Measurements from ENCODE around the gene ZNF664. TPM values are rescaled to one million over a fixed set of nuclear protein-coding genes. Genes with fewer than 3 reads are reported as not detected.

ZNF664 gene
- total RNA-seq, 2 experiments from 2014 or later, result 41.3 to 46.6 TPM

DNA sequence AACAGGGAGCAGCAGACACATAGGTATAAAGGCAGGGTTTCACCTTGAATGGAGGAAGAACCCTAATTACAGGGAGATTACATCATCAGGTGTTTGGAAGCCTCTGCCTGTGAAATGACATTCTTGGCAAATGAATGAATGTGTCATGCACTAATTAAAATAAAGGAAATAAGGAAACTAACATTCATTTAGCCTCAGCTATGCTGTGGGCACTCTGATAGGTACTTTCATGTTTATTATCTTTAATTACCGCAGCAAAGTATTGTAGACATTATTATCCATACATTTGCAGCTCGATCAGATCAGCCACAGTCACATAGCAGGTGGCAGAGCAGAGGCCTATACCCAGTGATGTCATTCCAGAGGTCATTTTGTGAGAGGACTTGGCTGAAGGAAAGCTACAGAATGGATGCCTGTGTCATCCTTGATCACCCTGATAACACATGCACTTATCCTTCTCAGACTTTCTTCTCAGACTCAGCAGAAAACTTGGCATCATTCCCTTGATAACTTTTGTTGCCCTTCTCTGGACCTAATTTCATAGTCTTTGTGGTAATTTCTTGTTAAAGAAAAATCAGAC is 18.4 kb downstream of the ZNF664 start:
- ChIA-PET CTCF (interaction anchor here (1.0 to 1.3 kb wide), 2 partner anchors 9 to 10 kb away, joined by 3 to 4 read pairs; no protein-coding TSS in a partner anchor), POLR2A (no interaction called here)
- no peak overlapping the region for H3K27ac Mint-ChIP-seq
- H3K4me1 Mint-ChIP-seq, result peaks cover 22% of the 10 kb centered on the region
- H3K9me3 Mint-ChIP-seq, result no peaks in the 10 kb centered on the region
- DNase-seq, result no peak
- peaks cover 24% of the 10 kb centered on the region for H3K36me3 Mint-ChIP-seq (ENCODE audit: low read depth)
- no peaks in the 10 kb centered on the region for H3K27me3 Mint-ChIP-seq
- H3K4me3 Mint-ChIP-seq, result no peak overlapping the region

DNA sequence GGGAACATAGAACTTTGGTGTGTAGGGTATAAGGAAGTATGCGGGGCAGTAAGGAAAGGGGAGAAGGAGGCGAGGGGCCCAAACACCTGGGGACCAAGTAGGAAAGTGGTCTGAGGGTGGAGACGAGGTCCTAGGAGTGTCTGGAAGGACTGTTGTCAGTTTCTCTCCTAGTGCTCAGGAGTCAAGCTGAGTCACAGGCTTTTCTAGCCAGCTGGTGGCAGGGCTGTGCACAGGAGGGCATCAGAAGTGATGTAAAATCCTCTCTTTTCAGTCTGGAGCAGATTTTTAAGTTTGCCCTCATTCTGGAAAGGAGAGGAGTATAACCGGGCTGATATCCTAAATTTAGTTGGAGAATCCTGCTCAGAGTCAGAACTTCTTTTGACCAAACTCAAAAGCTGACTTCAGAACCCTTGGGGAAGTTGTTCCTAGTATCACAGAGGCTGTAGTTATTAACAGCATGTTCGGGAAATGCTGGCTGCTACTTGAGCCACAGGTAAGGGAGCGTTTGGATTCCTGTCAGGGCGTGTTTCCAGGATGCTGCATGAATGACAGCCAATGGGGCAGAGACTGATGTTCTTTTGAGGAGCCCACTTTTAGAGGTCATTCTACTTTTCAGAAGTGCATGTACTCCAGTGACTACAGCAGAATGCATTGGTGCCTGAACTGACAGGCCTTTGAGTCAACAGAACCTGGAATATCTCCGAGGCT is 19.3 kb downstream of the ZNF664 start:
- peaks cover 28% of the 10 kb centered on the region for H3K4me1 Mint-ChIP-seq
- no peak overlapping the region for H3K27ac Mint-ChIP-seq
- H3K36me3 Mint-ChIP-seq (ENCODE audit: low read depth), result peaks cover 24% of the 10 kb centered on the region

GRCh38 chr12:123995023-123995748 is 22.2 kb downstream of the ZNF664 start:
- Mint-ChIP-seq H3K4me1 (peaks cover 27% of the 10 kb centered on the region), H3K27ac (no peak overlapping the region), H3K27me3 (no peaks in the 10 kb centered on the region), H3K36me3 (ENCODE audit: low read depth) (peaks cover 8% of the 10 kb centered on the region), H3K4me3 (no peak overlapping the region), H3K9me3 (no peaks in the 10 kb centered on the region)
- ChIA-PET CTCF (interaction anchor here (1.9 kb wide), 1 partner anchor 10 kb away, joined by 3 read pairs; no protein-coding TSS in a partner anchor), POLR2A (no interaction called here)
- no peak for DNase-seq

More for the DNA sequence above, 19.3 kb downstream of the ZNF664 start:
- no peak for DNase-seq
- H3K9me3 Mint-ChIP-seq, result no peaks in the 10 kb centered on the region
- no peaks in the 10 kb centered on the region for H3K27me3 Mint-ChIP-seq
- ChIA-PET POLR2A (no interaction called here), CTCF (interaction anchor here (1.0 to 1.3 kb wide), 2 partner anchors 9 to 10 kb away, joined by 3 to 4 read pairs; no protein-coding TSS in a partner anchor)
- no peak overlapping the region for H3K4me3 Mint-ChIP-seq

- DNase-seq, result no peak
- no peak overlapping the region for H3K4me3 Mint-ChIP-seq
- no peaks in the 10 kb centered on the region for H3K9me3 Mint-ChIP-seq
- peaks cover 21% of the 10 kb centered on the region for H3K4me1 Mint-ChIP-seq
- CTCF ChIA-PET, result interaction anchor here (1.5 to 1.9 kb wide), 3 partner anchors 8 to 10 kb away, joined by 3 to 6 read pairs (median 3); no protein-coding TSS in a partner anchor
- H3K27me3 Mint-ChIP-seq, result no peaks in the 10 kb centered on the region
- POLR2A ChIA-PET, result no interaction called here
- no peak overlapping the region for H3K27ac Mint-ChIP-seq
- peaks cover 8% of the 10 kb centered on the region for H3K36me3 Mint-ChIP-seq (ENCODE audit: low read depth)
These were observed 23.6 kb downstream of the ZNF664 start for GRCh38 chr12:123996581-123996980.

- Mint-ChIP-seq H3K27ac (no peak overlapping the region), H3K36me3 (ENCODE audit: low read depth) (peaks cover 8% of the 10 kb centered on the region), H3K4me3 (no peak overlapping the region), H3K9me3 (no peaks in the 10 kb centered on the region), H3K27me3 (no peaks in the 10 kb centered on the region), H3K4me1 (peaks cover 21% of the 10 kb centered on the region)
- POLR2A ChIA-PET, result no interaction called here
- CTCF ChIA-PET, result interaction anchor here (1.5 to 1.9 kb wide), 4 partner anchors 8 to 13 kb away, joined by 3 to 6 read pairs (median 4); no protein-coding TSS in a partner anchor
- DNase-seq, result no peak
These were observed 24.2 kb downstream of the ZNF664 start for GRCh38 chr12:123997033-123997822.

- Mint-ChIP-seq H3K27me3 (no peaks in the 10 kb centered on the region), H3K9me3 (no peaks in the 10 kb centered on the region), H3K36me3 (ENCODE audit: low read depth) (peaks cover 5% of the 10 kb centered on the region), H3K4me3 (no peak overlapping the region), H3K27ac (no peak overlapping the region), H3K4me1 (peaks cover 21% of the 10 kb centered on the region)
- no peak for DNase-seq
- ChIA-PET CTCF (interaction anchor here (0.6 to 1.9 kb wide), 2 partner anchors 10 to 14 kb away, joined by 3 to 4 read pairs; no protein-coding TSS in a partner anchor), POLR2A (no interaction called here)
These were observed 24.9 kb downstream of the ZNF664 start for GRCh38 chr12:123997908-123998307.

DNA sequence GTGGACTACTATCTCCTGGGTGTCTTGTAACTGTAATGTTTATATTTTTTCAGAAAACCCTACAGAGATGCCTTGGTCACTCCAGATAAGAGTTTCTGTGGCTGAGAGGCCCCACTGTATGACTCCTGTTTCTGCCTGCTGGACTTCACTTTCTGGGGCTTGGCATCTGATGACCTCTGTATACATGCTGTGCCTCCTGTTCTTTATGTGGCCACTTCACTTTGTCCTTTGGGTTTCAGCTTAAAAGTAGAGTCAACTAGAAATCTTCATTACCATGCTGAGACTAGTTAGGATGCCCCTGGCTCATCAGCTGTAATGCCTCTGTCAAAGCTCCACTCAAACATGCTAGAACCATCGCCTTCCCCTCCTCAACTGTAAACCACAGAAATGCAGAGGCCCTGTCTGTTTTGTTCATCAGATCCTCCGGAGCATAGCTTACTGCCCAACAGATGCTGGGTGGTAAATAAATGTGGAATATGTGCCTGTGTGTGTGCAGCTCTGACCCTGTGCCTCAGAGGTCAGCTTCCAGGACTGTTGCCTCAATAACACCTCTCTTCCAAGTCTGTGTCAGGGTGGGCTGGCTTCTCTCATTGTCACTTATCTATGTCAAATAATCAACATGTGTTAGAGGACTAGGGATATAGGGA is 25.5 kb downstream of the ZNF664 start:
- Mint-ChIP-seq H3K27me3 (no peaks in the 10 kb centered on the region), H3K4me3 (no peak overlapping the region), H3K9me3 (no peaks in the 10 kb centered on the region), H3K36me3 (ENCODE audit: low read depth) (peaks cover 4% of the 10 kb centered on the region), H3K27ac (peak overlapping the region; percentile 15), H3K4me1 (peaks cover 21% of the 10 kb centered on the region)
- POLR2A ChIA-PET, result no interaction called here
- CTCF ChIA-PET, result interaction anchor here (0.6 to 1.9 kb wide), 2 partner anchors 11 to 14 kb away, joined by 3 to 4 read pairs; no protein-coding TSS in a partner anchor
- no peak for DNase-seq

DNA sequence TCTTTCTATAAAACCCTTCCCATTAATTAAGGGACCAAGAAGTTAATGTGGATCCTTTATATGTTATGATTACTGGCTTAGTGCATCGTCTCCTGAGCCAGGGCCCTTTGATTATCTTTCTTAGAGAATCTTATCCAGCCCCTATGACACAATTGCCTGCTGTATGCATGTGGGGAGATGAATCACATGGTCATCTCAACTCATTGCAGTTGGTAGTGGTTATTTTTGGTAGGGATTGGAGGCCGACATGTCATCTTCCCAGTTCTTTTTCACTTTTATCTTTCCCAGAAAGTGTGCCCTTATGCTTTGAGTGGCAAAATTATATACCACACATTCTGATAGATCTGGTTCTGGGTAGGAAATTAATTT is 26.0 kb downstream of the ZNF664 start:
- H3K36me3 Mint-ChIP-seq (ENCODE audit: low read depth), result peaks cover 2% of the 10 kb centered on the region
- H3K4me3 Mint-ChIP-seq, result no peak overlapping the region
- ChIA-PET POLR2A (no interaction called here), CTCF (interaction anchor here (1.9 kb wide), 2 partner anchors 11 to 15 kb away, joined by 4 to 7 read pairs; no protein-coding TSS in a partner anchor)
- H3K27me3 Mint-ChIP-seq, result no peaks in the 10 kb centered on the region
- H3K4me1 Mint-ChIP-seq, result peaks cover 21% of the 10 kb centered on the region
- DNase-seq, result no peak
- H3K27ac Mint-ChIP-seq, result no peak overlapping the region
- no peaks in the 10 kb centered on the region for H3K9me3 Mint-ChIP-seq

DNA sequence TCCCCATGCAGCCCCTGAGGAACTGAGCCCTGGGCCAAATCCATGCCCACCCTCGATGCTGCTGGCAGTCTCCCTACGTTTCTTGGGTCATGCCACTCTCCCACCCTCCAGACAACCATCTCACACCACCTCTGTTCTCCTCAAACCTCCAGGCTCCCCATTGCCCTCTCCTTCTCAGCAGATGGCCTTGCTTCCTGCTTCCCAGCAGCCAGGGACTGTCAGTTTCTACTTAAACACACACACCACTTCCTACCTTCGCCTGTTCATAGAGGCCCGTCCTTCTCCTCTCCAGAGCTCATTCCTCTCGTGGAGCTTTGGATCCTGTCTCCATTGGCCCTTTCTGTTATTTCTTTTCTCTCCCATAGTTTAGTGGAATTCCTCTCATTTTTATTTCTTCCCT is 27.1 kb downstream of the ZNF664 start:
- peaks cover 14% of the 10 kb centered on the region for H3K4me1 Mint-ChIP-seq
- CTCF ChIA-PET, result interaction anchor here (0.5 to 1.9 kb wide), 4 partner anchors 12 to 1597 kb away, joined by 3 to 7 read pairs (median 4); no protein-coding TSS in a partner anchor

DNA sequence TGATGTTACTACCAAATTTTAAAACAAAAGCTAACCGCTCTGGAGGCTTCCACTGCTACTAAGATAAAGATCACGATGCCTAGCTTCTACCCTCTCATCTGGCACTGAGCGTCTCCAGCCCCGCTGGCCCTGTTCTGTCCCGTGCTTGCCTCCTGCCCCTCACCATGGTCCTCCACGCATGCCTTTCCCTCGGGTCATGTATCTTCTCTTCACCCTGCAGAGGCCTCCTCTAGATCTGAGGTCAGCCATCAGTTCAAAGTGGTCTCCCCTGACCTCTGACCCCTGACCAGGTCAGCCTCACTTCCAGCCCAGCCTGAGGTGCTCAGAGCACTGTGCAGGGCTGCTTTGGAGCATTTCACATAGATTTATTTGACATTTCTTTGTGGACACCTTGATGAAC is 28.3 kb downstream of the ZNF664 start:
- peaks cover 4% of the 10 kb centered on the region for H3K36me3 Mint-ChIP-seq (ENCODE audit: low read depth)
- no peak for DNase-seq
- H3K4me3 Mint-ChIP-seq, result no peak overlapping the region
- CTCF ChIA-PET, result interaction anchor here (1.2 to 1.7 kb wide), 2 partner anchors 10 to 14 kb away, joined by 3 to 4 read pairs; no protein-coding TSS in a partner anchor
- POLR2A ChIA-PET, result no interaction called here
- H3K4me1 Mint-ChIP-seq, result peaks cover 19% of the 10 kb centered on the region
- no peaks in the 10 kb centered on the region for H3K9me3 Mint-ChIP-seq
- H3K27me3 Mint-ChIP-seq, result no peaks in the 10 kb centered on the region
- no peak overlapping the region for H3K27ac Mint-ChIP-seq

More for the DNA sequence above, 27.1 kb downstream of the ZNF664 start:
- no peaks in the 10 kb centered on the region for H3K27me3 Mint-ChIP-seq
- H3K36me3 Mint-ChIP-seq (ENCODE audit: low read depth), result peaks cover 2% of the 10 kb centered on the region
- H3K9me3 Mint-ChIP-seq, result no peaks in the 10 kb centered on the region
- POLR2A ChIA-PET, result interaction anchor here (0.7 kb wide), 1 partner anchor 27 kb away, joined by 3 read pairs; the partner anchor contains the start of genes CCDC92 and ZNF664
- no peak for DNase-seq
- H3K4me3 Mint-ChIP-seq, result no peak overlapping the region
- H3K27ac Mint-ChIP-seq, result no peak overlapping the region

DNA sequence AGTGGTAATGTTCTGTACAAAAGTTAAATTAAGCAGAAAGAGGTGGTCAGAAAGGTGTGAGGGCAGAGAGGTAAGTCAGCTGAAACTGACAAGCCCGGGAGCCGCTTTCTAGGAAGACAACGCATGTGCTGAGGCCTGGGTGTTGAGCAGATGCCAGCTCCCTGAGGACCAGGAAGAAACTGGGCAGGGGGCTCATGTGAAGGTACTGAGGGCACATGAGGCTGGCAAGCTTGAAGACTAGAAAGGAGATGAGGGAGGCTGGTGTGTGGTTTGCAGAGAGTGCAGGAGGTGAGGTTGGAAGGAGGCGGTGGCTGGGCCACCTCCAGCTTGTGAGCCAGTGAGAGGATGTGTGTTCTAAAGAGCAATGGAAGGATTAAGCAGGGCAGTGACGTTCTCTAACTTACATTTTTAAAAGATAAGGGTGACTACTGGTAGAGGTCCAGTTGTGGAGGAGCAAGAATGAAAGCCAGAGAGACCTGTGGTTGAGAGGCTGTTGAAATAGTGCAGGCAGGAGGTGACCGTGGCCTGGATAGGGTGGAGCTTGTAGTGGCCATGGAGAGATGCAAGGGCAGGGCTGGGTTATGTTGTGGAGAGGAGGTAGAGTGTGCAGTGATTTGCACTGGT is 29.1 kb downstream of the ZNF664 start:
- no peak overlapping the region for H3K4me3 Mint-ChIP-seq
- CTCF ChIA-PET, result interaction anchor here (1.7 kb wide), 1 partner anchor 11 kb away, joined by 3 read pairs; no protein-coding TSS in a partner anchor
- no peak for DNase-seq
- H3K9me3 Mint-ChIP-seq, result no peaks in the 10 kb centered on the region
- peaks cover 7% of the 10 kb centered on the region for H3K36me3 Mint-ChIP-seq (ENCODE audit: low read depth)
- POLR2A ChIA-PET, result no interaction called here
- H3K27me3 Mint-ChIP-seq, result no peaks in the 10 kb centered on the region
- H3K4me1 Mint-ChIP-seq, result peaks cover 20% of the 10 kb centered on the region
- no peak overlapping the region for H3K27ac Mint-ChIP-seq

Measured in activated CD4-positive, alpha-beta T cell treated with anti-CD3 and anti-CD28 coated beads, Interleukin-2, amount 10 ng/mL, durations not matched to agents 7 days and 5 days (primary cell).